ENCODE data around the gene WDR20.
A peak's percentile ranks its signal among the peaks of the same experiment; 100 is the strongest.

The WDR20 gene

DNA sequence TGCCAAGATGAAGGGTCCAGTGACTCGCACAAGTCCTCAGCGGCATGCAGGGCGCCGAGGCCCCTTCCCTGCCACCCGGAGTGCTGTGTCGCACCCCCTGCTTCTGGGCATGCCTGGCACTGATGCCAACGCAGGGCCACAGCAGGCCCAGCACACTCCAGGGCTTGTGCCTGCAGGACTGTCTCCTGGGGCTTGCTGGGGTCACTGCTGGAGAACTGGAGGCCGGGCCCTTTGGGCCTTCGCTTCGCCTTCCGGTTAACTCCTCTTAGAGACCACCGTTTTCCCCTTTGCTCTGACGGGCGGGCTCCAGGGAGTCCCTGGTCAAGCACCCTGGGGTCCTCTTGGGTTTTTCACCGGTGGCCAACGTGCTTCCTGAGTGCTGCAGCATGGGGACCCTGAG lies 79.6 kb downstream of the WDR20 start:
- DNase-seq (ENCODE audit: low read depth in 2 of 2), result no peak

GRCh38 chr14:102220031-102220430 lies 80.3 kb downstream of the WDR20 start:
- DNase-seq (ENCODE audit: low read depth in 2 of 2), result no peak

DNA sequence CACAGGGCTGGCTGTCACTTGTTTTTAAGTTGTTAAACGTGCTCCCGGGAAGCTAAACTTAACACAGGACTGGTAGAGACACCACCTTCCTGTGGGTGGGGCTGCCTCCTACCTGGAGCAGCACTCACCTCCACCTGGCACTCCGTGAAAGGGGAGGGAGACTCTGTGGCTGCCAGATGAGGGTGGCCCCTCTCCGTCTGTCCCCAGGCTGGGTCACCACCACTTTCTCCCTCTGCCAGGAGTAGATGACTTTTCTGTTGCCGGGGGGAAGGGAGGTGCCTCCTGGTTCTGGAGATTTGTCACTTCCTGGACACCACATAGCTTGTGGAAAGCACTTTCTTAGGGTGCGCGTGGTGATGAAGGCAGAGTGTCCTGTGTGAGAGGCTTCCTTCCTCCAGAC lies 81.3 kb downstream of the WDR20 start:
- no peak for DNase-seq (ENCODE audit: low read depth in 2 of 2)

DNA sequence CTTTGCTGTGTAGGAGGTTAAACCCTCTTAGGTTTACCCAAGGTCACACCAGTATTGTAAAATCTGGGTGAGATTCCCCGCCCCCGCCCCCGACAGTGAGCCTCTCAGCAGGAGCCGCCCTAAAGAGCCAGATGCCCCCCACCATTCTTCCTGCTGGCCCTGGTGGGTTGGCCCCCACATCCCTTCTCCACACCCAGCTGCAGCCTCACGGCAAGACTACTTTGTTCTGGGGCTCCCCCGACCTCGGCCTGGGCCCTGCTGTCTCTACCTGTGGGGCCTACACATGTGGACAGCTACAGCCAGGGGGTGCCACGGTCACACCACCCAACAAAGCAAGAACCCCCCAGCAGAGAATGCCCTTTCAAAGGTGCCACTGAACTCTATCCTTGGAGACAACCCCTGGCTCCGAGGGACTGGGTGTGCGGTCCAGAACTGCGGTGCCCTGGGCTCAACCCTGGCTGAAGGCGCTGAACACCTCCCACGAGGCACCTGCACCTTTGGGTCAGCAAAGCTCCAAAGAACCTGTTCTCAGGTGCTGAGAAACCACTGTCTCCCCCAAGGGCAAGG lies 82.4 kb downstream of the WDR20 start:
- no peak for DNase-seq (ENCODE audit: low read depth in 2 of 2)

DNA sequence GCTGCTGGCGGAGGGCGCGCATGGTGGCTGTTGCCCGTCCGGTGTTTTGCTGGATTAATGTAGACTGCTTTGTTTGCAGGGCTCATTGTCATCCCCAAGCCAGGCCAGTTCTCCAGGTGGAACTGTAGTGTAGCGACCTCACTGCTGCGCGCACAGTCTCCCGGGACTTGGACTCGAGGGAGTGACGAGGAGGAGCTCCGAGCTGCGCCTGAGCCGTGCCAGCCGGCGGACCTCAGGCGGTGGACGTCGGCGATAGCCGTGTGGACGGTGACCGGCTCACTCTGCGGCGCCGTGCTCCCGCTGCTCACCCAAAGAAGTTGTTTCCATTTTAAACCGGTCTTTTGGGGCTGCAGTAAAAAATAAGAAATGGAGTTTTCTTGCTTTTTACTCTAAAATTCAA lies 83.1 kb downstream of the WDR20 start:
- DNase-seq (ENCODE audit: low read depth in 2 of 2), result no peak

DNA sequence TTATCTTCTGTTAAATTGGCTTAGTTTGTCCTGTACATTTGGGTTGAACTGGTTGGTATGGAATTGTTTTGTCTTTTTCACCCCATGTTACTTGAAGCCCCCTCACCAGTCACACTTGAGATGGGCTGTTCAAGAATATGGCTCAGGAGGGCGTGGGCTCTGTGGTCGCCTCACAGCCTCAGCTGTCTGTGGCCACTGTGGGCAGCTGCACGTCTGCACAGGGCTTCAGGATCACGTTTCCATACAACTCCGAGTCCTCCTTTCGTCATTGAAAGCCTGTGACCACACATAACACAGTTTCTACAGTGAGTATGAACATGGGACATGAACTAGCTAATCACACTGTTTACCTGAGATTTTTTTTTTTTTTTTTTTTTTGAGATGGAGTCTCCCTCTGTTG lies 84.0 kb downstream of the WDR20 start:
- DNase-seq (ENCODE audit: low read depth in 2 of 2), result no peak

- no peak for DNase-seq (ENCODE audit: low read depth in 2 of 2)
These were observed 85.7 kb downstream of the WDR20 start for GRCh38 chr14:102225386-102225785.

DNA sequence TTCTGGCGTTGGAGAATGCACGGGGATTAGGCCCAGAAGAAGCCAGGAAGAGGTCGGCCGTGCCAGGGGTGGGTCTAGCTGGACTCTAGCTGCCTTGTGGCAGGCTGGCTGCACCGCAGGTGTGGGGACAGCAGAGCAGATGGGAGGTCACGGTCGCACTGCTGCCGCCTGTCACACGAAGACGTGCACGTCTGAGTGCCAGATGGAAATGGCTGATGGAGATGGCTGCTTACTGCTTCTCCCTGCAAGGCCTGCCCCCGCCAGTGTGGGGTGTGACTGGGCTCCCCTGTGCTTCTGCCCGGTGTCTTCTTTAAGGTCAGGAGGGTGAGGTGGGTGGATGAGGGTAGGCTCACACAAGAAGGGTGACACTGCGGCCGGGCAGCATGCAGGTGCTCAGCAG lies 86.2 kb downstream of the WDR20 start:
- no peak for DNase-seq (ENCODE audit: low read depth in 2 of 2)

DNA sequence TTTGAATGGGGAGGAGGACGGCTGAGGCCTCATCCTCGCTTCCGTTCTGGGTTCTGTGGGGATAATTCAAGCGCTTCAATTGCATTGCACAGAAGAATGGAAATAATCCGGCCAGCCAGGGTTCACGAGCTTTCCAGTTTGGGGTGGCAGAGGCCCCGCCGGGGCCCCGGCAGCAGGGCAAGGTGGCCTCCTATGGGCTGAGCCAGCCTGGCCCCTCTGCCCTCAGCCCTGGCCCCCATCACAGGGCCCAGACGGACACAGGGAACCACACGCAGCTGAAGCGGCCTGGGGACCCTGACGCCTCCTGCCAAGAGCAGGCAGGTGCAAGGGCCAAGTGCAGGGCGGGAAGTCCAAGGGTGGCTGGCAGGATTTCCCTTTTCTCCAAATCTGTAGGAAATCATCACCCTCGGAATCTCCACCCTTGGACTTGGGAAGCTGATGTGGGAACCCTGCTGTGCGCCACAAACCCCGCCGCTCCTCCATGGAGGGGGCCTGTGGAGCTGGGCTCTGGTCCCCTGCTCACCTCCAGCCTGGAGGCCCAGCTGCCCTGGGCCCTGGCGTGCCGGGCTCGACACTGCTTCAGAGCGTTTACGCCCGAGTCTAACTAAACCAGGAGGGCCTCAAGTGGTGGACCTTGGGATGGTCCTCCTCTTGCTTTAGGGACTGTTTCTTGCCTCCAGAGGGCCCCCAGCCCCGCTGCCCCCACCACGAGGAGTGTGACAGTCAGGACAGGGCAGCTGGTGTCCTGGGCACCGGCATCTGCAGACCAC lies 86.8 kb downstream of the WDR20 start:
- DNase-seq (ENCODE audit: low read depth in 2 of 2), result no peak

DNA sequence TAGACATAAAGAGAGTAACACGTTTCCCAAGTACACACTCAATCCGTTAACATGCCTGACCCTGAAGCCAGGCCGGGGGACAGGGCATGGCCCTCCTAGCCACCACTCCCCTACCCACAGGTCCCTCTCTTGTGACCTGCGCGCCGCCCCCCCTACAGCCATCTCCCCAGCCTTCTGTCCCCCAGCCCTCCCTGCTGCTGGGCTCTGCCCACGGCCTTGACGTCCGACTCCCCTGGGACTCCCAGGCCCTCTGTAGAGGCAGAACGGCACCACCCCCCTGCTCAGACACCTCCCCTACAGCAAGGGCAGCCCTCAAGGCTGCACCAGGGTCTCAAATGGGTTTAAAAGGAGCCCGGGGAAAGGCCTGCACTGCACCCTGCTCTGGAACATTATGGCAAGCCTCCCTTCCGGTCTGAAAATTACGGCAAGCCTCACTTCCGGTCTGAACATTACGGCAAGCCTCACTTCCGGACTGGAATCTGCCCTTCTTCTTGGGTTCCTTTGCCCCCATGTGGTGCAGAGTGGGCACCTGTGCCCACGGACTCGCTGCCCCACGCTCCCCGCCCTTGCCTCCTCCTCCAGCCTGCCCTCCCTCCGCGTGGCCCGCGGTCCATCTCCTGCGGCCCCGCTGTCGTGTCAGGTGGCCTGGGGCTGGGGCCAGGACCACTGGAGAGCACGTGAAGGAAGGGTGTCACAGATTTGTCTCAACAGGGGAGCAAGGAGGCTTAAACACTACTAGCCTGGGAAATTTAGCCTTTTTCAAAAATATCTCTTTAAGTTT lies 87.7 kb downstream of the WDR20 start:
- DNase-seq (ENCODE audit: low read depth in 2 of 2), result no peak

DNA sequence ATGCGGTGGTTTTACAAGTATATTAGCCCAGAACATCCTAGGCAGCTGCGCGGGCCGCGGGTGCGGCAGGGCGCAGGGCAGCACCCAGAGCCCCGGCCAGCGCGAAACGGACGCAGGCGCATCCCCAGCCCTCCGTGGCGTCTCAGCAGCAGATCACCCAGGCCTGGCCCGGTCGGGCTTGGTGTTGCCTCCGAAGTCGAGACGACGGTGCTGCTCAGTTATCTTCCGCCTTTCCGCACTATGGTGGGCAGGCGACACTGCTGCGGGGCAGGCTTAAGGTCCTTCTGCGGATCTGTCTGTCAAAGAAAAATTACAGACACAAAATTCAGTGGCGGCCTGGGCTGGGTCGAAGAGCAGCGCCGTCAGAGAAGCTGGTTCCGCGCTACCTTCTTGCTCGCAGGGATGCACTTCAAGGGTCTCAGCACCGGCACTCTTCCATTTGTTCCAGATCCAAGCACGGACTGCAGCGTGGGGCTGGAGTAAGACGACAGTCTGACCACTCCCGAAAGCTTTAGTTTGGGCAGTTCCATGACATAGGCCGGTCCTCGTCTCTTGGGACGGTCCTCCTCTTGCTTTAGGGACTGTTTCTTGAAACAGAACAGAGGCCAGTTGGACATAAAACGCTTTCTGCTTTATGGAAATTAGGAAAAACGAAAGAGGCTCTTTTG lies 89.5 kb downstream of the WDR20 start:
- DNase-seq (ENCODE audit: low read depth in 2 of 2), result no peak

- no peak for DNase-seq (ENCODE audit: low read depth in 2 of 2)
These were observed 90.0 kb downstream of the WDR20 start for GRCh38 chr14:102229739-102230092.

GRCh38 chr14:102230481-102231210 lies 90.9 kb downstream of the WDR20 start:
- no peak for DNase-seq (ENCODE audit: low read depth in 2 of 2)

GRCh38 chr14:102231476-102232347 lies 92.0 kb downstream of the WDR20 start:
- DNase-seq (ENCODE audit: low read depth in 2 of 2), result no peak

DNA sequence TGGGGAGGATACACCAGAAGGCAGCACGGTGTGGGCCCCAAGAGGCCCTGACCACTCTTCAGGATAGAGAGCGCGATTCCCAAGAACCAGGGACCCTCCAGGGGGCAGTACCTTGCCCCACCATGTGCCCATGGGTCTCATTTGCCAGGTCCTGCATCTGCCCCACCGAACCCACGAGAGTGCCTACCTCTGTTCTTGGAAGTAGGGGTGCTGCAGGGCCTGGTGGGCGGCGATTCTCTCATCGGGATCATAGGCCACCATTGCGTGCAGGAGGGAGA lies 92.6 kb downstream of the WDR20 start:
- DNase-seq (ENCODE audit: low read depth in 2 of 2), result no peak

- DNase-seq (ENCODE audit: low read depth in 2 of 2), result no peak
These were observed 93.4 kb downstream of the WDR20 start for GRCh38 chr14:102233081-102233480.

DNA sequence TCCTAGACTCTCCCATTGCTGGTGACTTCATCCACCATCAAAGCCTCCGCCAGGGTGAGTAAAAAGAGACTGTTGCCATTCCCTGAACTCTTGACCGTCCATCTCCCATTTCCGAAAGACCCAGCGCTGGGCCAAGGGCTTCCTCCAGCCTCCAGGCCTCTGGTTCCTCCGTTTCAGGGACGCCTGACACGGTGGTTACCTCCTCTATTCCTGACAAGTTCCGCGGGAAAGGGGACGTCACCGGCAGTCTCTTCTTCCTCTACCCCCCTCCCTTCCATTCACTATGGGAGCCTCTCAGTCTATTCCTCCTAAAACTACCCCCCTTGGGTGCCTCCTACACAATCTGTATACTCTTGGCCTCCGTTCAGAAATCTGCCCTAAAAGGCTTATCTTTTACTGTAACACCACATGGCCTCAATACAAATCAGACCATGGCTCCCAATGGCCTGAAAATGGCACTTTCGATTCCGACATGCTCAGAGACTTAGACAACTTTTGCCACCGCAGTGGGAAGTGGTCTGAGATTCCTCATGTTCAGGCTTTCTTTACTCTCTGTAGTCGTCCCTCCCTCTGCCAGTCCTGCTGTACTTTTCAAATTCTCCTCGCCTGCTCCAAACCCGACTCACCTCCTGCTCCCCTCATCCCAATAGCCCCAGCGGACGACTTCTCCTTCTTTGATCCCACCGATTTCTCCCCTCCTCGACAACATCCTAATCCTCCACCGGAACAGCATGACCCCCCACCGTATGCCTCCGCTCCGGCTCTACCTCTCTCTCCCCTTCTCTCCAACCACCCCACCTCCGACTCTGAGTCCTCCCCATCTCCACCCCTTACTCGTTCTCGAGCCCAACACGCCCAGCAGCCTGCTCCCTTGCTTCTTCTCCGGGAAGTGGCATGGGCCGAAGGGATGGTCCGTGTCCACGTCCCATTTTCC lies 94.9 kb downstream of the WDR20 start:
- DNase-seq (ENCODE audit: low read depth in 2 of 2), result no peak

- DNase-seq (ENCODE audit: low read depth in 2 of 2), result peak; percentile 73 to 82
These were observed 95.7 kb downstream of the WDR20 start for GRCh38 chr14:102235275-102235897.

- no peak for DNase-seq (ENCODE audit: low read depth in 2 of 2)
These were observed 96.3 kb downstream of the WDR20 start for GRCh38 chr14:102236026-102236425.

- DNase-seq (ENCODE audit: low read depth in 2 of 2), result no peak
These were observed 98.4 kb downstream of the WDR20 start for GRCh38 chr14:102238131-102238530.
